Stimulated activated CD8-positive, alpha-beta memory T cell treated with anti-CD3 and anti-CD28 coated beads, Interleukin-4, amount 100 ng/mL, for 24 hours (primary cell): ENCODE results near the gene SPECC1L.

ENCODE experiments used
- DNase-seq: peaks from one replicate; pipeline ENCODE4 v3.0.0-alpha.2; 2020; ENCODE audit warnings: low read depth

Gene SPECC1L

DNA sequence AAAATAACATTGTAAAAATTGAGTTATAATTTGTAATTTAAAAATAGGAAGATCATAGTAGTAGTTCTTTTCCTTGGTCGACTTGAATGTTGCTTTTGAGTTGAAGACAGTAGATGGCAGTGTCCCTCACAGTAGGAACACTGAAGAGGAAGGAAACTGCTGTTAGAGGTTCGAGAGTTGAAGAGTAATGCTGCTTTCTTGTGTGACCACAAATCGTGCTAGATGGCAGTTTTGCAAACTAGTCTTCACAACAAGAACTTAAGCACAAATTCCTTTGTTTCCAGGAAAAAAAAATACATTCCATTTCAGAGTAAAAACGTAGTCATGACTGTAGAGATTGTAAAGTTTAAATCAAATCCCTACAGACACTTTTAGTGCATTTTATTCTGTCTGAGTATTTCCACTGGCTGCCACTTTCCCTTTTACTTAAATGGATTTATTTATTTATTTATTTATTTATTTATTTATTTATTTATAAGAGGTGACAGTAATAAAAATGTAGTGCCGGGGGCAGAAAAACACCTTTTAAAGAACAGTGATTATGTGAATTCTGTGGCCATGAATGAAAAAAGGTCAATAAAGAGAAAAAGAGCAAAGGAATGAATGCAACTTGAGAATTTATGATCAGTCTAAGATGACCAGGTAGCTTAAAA, 54.6 kb downstream of the SPECC1L start:
- no peak for DNase-seq

DNA sequence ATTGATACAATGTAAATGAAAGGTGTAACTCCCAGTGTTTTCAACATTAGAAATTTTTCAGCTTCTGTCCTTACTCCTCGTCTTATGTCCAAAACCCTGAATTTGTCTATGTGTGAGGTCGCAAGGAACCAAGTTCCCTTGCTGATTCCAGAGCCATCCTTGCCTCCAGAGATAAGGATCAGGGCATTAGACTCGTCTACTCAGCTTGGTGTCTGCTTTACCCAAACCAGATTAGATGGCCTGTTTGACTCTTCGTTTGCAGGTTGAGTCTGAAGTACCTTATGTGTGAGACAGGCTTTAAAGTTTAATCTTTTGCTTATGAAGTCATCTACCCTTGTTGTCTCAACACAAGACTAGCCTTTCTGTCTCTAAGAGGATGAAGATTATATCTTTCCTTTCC, 55.6 kb downstream of the SPECC1L start:
- DNase-seq = no peak

DNA sequence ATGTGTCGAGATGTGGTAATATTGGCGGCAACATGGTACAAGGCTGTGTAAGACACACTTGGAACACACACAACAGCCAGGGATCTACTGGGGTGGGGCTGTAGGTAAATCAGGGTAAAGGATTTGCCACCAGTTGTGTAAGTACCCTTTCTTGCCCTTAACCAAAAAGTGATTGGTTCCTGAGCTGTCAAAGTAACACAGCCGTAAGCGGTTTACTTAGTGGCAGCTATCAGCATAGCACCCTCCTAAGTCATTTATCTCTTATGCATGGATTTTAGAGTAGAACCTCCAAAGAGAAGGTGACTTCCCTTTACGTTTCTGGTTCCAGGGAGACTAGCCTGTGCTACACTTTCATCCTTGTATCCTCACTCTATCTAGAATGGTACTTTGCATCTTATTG, 57.2 kb downstream of the SPECC1L start:
- no peak for DNase-seq

DNA sequence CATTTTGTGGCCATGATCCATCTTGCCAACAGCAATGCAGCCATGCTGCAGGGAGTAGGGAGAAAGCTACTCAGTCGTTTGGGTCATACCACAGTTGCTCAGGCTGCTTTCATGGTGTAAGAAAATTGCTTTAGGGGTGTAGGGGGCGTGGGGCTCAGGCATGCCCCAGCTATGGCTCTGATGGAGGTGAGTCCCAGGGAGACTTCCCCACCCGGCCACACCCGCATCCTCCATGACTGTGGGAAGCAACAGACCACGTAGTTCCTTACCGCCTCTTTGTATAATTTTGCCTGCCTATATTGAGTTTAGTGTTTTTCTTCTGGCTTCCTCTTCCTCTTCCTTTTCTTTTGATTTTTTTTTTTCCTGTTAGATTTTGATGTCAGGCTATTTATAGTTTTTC, 58.8 kb downstream of the SPECC1L start:
- DNase-seq = no peak

DNA sequence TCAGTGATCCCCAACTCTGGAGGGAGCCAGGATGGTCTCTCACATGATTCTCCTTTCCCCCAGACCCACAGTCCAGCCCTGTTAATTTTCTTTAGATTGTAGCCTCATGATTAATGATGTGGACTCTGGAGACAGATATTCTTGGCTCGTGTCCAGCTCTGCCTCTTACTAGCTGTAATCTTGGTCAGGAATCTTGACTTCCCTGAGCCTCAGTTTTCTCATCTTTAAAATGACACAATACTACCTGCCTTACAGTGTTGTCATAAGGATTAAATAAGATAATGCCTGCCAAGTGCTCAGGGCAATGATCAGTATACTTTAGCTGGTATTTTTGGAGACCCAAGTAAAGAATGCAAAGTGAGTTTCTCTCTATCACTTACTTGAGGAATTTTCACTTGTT, 60.0 kb downstream of the SPECC1L start:
- DNase-seq = no peak

DNA sequence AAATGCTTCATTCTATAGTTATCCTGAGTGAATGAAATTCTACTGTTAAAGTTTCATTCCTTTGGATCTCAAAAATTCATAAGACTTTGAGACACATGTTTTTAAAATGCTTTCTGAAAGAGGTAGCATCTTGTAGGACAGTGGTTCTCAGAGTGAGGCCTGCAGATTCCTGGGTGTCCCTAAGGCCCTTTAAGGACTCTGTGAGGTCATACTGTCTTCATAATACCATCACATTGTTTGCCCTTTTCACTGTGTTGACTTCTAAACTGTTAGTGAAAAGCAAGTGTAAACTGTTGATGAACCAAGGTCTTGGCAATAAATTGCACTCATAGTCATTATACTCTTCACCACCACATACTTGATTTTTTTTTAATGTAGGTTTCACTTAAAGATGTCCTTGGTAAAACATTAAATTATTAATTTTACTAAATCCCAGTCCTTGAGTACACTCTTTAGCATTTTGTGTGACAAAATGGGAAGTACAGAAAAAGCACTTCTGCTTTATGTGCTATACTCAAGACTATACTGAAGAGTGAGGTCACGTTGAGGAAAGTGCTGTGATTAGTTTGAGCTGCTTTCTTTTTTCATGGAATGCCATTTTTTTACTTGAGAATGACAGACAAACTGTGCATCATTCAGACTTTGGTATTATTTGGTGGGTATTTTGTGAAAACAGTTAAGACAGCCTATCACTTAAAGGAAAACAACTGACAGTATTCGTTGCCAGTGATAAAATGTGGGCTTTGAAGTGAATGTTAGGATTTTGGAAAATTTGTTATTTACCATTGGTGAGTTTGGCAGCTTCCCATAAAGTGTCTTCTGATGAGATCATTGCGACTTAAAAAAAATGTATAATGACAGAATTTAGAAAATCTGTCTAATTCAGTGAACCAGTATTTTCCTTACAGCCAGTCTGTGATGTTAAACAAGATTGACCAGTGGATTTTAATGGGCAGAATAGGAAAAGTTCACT, 61.1 kb downstream of the SPECC1L start:
- DNase-seq = no peak

DNA sequence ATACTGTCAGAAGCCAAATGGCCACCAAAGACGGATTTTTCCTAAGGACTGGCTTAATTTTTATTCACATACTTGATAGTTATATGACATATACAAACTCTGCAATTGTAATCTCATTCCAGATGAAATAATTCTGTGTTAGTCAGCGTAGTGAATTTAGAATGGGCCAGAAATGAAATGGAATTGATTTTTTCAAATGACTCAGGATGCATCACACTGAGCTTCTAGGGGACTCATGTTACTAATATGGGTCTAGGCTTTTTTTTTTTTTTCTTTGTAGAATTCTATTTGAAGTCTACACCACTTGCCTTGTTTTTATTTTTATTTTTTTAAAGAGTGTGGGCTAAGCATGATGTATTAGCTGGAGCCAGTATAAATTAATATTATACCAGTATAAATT, 62.7 kb downstream of the SPECC1L start:
- no peak for DNase-seq

DNA sequence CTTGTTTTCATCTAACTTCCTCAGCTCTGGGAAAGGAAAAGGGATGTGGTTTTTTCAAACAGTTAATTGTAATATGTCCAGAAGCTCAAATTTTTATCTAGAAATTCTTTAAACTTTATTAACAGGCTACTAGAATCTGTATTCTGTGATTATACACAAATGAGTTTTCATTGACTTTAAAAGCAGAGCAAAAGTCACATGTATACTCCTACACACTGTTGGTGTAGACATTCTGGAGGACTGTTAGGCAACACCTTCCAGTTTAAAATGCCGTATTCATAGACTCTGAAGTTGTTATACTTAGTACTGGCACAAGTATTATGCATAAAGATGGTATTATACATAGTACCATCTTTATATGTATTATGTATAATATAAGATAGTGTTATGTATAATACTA, 64.9 kb downstream of the SPECC1L start:
- no peak for DNase-seq

DNA sequence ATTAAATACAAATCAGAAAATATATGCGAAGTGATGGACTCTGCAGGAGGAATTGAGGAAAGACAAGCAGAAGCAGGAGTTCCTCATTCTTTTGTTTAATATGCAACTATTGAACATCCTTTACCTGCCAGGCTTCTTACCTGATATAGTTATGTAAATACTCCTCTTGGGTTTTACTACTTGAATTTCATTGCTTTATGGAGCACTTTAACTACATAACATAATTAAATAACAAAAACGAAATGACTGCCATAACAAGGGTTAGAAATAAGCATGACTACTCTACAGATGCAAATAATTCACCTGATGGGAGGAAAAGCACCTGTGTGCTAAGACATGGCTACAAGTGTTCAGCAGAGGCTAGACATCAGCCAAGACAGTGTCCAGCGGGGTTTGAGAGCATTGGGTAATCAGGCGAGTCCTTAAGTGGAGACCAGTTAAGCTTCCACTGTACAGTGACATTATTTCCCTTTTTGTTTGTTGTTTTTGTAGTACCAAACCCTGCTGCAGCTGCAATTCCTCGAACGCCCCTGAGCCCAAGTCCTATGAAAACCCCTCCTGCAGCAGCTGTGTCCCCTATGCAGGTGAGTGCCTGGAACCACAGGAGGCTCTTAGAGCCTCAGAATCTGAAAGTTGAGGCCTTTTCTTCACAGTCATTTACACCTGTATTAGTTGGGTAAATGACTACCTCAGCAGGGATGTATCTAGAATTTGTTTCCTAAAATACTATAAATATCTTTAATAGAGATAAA, 67.4 kb downstream of the SPECC1L start:
- no peak for DNase-seq

DNA sequence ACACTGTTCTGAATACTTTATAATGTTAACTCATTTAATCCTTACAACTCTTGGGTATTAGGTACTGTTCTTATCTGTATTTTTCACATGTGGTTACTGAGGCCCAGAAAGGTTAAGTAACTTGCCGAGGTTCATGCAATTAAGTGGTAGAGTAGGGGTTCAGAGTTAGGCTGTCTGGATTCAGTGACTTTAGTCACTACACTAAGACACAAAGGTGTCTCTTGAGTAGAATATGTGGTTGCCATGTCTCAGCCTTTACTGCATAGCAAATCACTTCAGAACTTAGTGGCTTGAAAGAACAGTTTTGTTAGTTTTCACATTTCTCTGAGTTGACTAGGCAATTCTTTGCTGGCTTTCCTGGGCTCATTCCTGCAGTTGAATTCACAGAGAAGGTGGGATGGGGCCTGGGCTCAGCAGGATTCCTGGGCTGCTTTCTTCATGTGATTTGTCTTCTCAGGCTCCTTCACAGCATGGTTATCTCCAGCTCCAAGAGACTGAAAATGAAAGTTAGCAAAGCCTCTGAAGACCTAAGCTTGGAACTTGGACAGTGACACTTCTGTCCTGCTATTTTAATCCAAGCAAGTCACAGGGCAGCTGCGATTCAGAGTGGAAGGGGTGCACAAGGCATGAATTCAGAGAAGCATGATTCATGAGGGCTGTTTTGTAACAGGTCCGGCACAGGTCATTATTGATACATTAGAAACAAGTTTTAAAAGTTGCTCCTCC, 68.3 kb downstream of the SPECC1L start:
- no peak for DNase-seq

DNA sequence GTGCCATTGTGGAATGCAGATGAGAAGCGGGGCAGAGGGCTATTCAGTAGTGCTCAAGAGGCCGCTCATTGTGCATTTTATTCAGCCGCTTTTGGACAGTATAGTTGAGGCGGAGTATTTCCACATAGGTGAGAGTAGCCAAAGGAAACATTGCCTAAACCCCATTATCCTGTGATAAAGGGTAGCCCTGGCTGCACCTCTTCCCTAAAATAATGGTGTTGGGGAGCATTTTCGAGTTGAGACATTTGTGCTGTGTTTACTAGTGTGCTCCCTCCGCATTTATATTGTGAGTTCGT, 68.8 kb downstream of the SPECC1L start:
- DNase-seq = no peak

DNA sequence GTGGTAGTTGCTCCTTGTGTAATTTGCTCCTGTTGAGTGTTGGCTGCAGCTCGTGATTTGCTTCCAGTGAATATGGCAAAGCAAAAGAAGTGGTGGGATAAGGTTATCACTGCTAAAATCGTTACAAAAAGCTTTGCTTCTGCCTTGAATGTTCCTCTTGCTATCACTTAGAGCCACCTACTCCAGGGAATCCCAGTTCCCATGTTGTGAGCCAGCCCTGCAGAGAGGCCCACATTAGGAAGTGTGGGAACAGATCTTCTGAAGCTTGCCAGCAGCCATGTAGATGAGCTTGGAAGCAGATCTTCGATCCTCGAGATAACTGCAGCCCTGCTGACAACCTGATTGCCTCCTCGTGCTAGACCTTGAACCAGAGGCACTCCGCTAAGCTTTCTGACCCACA, 71.0 kb downstream of the SPECC1L start:
- no peak for DNase-seq

DNA sequence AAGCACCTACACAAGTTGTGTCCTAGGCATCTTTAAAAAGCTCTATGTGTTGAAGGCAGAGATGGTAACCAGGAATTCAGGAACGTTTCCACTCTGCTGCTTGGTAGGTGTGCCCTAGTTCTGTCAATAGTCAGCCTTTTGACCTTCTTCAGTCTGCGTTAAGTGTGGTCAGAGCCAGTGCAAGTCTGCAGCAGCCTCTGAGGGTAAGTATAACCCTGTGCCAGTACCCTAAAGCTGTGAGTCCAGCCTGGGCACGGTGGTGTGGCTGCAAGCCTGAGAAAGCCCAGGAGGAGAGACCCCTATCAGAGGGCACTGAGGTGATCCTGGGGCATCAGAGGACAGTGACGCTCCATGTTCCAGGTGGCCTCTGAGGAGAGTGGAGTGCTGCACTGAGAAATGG, 80.0 kb downstream of the SPECC1L start:
- DNase-seq = no peak

DNA sequence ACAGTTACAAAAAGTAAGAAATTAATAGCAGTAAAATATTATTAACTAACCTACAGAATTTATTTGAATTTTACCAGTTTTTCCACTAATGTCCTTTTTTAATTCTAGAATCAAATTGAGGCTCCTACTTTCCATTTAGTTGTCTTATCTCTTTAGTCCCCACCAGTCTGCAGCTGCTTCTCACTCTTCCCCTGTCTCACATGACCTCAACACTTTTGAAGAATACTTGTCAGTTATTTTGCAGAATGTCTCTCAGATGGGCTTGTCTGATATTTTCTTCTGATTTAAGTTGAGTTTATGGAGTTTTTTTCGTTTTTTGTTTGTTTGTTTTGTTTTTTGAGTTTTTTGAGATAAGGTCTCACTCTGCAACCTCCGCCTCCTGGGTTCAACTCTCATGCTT, 82.5 kb downstream of the SPECC1L start:
- DNase-seq = no peak

DNA sequence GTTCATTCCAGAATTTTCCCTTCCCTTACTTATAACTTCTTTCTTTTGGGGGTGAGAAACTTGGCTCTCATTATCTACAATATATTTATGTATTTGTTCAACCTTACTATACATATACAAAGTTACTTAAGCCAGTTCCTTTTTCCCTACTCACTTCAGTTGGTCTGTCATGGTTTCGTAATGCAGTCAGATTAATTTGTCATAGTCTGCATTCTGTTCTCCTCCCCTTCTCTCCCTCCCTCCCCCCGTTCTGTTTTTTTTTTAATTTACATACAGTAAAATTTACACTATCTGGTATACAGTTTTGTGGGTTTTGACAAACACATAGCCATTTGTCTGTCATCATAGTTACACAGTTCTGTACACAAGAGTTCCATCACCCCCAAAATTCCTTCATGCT, 84.9 kb downstream of the SPECC1L start:
- DNase-seq = no peak

DNA sequence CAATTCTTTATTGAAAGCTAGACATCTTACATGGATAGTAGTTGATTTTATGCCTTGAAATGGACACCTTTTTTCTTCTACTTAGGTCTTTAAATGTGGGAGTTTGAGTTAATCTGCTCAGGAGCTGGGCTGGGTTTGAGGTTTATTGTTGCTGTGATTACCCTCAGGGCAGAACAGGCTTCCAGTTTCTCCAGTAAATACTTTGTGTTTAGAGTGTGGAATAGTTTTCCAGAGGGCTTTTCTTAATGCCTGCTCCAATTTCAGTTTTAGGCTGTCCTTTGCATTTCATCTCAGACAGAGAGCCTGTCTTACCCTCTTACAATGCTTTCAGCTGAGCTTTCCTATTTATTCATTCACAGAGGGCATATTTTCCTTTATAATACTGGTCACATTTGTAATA, 86.9 kb downstream of the SPECC1L start:
- no peak for DNase-seq

DNA sequence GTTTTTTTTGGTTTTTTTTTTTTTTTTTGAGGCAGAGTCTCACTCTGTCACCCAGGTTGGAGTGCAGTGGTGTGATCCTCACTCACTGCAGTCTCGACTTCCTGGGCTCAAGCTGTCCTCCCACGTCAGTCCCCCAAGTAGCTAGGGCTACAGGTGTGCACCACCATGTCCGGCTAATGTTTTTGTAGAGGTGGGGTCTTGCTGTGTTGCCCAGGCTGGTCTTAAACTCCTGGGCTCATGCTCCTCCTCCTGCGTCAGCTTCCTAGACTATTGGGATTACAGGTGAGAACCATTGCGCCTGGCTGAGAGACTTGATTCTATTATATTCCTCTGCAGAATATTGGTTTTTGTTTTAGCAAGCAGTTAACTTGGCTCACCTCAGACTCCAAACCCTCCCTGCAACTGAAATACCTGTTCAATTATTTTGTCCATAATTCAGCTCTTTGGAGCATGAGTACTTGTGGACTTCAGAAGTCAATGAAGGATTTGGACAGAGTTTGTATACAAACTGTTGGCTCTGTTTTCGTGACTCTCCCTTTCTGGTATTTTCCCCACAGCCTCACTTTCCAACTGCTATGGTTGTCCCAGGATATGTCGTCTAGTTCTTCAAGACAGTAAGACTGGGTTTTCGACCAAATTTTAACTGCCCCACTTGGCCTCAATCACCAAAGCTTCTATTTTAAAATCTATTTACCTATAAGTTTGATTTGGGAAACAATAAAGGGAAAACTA, 87.6 kb downstream of the SPECC1L start:
- DNase-seq = no peak

DNA sequence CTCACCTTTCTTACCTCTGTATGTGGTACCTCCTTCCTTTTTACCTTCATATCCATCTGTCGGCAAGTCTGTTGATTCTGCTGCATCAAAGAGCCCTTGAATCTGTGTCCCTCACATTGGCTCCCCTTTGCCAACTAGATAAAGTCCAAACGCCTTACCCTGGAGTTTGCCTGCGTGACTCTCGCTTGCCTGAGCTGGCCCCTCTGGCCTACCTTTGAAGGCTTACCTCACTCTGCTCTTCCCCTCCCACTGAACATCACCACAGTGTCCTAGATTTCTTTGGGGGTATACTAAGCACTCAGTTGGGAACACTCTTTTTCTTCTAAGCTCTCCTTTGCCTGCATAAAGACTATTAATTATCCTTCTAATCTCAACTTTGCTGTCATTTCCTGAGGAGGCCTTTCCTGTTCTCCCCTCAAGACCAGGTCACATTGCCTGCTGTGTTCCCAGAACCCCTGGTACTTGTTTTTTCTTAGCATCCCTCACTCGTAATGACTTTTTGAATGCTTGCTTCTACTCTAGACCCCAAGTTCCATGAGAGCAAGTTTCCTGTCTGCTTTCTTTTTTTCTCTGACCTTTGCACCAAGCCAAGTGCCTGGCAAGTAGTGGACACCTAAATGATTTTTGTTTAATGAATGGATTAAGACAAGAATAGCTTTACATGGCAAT, 89.0 kb downstream of the SPECC1L start:
- no peak for DNase-seq

DNA sequence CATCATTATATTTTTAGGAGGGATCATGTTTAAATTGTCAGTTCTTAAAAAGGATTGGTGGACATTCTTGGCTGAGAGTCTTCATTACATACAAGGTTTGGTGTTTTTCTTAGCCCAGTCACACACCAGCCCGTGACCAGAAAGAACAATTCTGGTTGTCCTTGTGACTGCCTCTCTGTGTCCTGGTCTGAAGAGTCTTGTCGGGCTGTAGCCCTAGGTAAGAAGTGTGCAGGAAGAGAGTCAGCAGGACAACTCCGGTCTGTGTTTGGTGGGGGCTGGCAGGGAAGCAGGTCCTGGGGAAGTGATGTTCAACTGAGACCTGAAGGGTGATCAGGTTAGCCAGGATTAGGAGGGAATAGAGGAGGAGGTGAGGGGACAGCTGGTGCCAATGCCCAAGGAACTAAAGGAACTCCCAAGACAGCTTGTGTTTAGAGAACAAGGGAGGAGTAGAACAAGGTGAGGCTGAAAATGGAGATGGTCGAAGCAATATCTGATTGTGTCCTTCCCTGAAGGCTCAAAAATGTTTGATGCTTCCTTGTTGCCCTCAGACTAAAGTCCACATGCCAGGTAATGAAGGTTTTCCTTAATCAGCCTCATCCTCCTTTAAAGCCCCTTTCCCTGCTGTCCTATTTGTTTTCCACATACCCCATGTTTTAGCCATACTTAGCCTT, 91.5 kb downstream of the SPECC1L start:
- DNase-seq = no peak

DNA sequence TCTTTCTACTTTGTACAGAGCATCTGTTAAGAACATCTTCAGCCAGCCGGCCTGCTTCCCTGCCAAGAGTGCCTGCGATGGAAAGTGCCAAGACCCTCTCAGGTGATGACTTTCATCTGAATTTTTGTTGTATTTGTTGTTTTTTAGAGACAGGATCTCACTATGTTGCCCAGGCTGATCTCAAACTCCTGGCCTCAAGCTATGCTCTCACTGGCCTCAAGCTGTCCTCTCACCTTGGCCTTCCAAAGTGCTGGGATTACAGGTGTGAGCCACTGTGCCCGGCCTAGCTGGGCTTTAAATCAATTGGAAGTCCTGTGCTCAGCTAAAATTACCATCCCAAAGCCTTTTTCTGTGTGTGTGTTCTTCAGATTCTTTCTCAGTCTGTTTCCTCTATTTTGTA, 92.6 kb downstream of the SPECC1L start:
- DNase-seq = no peak

DNA sequence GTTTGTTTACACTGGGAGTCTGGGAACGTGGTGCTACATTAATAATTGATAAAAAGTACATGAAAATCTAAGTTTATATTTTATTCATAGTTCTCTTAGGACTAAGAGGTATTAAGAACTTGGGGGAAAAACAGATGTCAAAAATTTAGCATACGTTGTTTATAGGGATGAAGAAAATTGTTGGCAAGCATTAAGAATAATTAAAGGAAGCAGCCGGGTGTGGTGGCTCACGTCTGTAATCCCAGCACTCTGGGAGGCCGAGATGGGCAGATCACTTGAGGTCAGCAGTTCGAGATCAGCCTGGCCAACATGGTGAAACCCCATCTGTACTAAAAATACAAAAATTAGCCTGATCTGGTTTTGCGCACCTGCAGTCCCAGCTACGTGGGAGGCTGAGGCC, 96.1 kb downstream of the SPECC1L start:
- DNase-seq = no peak
